Duodenal mucosa (tissue), 2 donors: ENCODE data around the gene WDR4.
"Not testable (repeated sequence)": the region's sequence is repeated elsewhere in the genome, so short reads cannot be mapped to it uniquely, and the experiment has no call there.

Experiments
- H3K27ac ChIP-seq: one replicate; pipeline ENCODE4 v1.7.0; 2013; ENCODE audit warnings: low read depth, low read length
- H3K27me3 ChIP-seq, 2 donors: one replicate each; pipeline ENCODE4 v1.7.0; 2013; ENCODE audit warnings: low read length in 2 of 2, control low read depth in 1 of 2; ENCODE audit not compliant: insufficient read depth in 2 of 2, control insufficient read depth in 1 of 2
- H3K36me3 ChIP-seq, 2 donors: one replicate each; pipeline ENCODE4 v1.7.0; 2013; ENCODE audit warnings: low read length in 2 of 2, control low read depth in 1 of 2; ENCODE audit not compliant: insufficient read depth in 2 of 2, control insufficient read depth in 1 of 2
- H3K4me1 ChIP-seq, 2 donors: one replicate each; pipeline ENCODE4 v1.7.0; 2013; ENCODE audit warnings: low read length in 2 of 2, control low read depth in 1 of 2; ENCODE audit not compliant: insufficient read depth in 2 of 2, control insufficient read depth in 1 of 2
- H3K4me3 ChIP-seq, 2 donors: one replicate each; pipeline ENCODE4 v1.7.0; 2013; ENCODE audit warnings: low read length in 2 of 2, low read depth in 1 of 2
- H3K9ac ChIP-seq, 2 donors: one replicate each; pipeline ENCODE4 v1.7.0; 2013; ENCODE audit warnings: low read length in 2 of 2, low read depth in 1 of 2
- H3K9me3 ChIP-seq, 2 donors: one replicate each; pipeline ENCODE4 v1.7.0; 2013; ENCODE audit warnings: low read length in 2 of 2, control low read depth in 1 of 2; ENCODE audit not compliant: control insufficient read depth in 1 of 2

WDR4 gene

DNA sequence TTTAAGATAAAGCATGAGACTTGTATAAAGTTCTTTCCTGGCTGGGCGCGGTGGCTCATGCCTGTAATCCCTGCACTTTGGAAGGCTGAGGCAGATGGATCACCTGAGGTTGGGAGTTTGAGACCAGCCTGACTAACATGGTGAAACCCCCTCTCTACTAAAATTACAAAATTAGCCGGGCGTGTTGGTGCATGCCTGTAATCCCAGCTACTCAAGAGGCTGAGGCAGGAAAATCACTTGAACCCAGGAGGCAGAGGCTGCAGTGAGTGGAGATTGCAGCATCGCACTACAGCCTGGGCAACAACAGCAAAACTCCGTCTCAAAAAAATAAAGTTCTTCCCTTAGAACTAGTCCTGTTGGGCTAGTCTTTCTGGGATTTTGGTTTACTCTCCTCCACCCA lies 32.6 kb upstream of the WDR4 start:
- not testable (repeated sequence) for H3K27ac ChIP-seq, H3K4me3 ChIP-seq, H3K4me1 ChIP-seq, H3K9ac ChIP-seq, H3K9me3 ChIP-seq, H3K27me3 ChIP-seq
- peaks cover 14 to 45% of the 10 kb centered on the region in 2 donors for H3K36me3 ChIP-seq

DNA sequence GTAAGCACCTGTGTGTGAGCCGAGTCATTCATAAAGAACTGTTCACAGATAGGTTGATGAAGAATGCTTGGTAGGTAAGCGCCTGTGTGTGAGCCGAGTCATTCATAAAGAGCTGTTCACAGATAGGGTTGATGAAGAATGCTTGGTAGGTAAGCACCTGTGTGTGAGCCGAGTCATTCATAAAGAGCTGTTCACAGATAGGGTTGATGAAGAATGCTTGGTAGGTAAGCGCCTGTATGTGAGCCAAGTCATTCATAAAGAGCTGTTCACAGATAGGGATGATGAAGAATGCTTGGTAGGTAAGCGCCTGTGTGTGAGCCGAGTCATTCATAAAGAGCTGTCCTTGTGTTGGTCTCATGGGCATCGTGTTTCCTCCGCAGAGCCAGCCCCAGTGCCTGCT lies 29.1 kb upstream of the WDR4 start:
- not testable (repeated sequence) for H3K27ac ChIP-seq, H3K4me1 ChIP-seq, H3K9me3 ChIP-seq, H3K27me3 ChIP-seq, H3K9ac ChIP-seq, H3K4me3 ChIP-seq
- H3K36me3 ChIP-seq: peaks cover 26 to 70% of the 10 kb centered on the region in 2 donors

DNA sequence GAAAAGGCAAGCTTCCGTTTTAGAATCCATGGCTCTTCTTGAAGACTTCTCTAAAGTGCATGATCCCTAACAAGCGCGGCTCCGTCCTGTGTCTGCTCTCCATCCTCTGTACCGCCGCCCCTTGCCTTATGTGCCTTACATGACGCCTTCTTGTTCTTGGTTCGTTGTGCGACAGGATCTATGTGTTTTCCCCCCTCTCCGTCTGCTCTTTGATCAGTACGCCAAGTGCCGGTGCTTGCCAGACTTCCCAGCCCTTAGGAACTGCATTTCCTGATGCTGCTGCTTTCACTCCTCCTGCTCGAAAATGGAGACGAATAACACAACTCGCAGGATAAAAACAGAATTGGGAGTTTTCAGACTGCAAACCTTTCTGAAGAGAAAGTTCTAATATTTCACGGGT lies 26.9 kb upstream of the WDR4 start:
- no peak overlapping the region for H3K4me3 ChIP-seq
- no peaks in the 10 kb centered on the region for H3K27me3 ChIP-seq
- H3K9me3 ChIP-seq: no peaks in the 10 kb centered on the region
- H3K36me3 ChIP-seq: peaks cover 35 to 77% of the 10 kb centered on the region in 2 donors
- H3K4me1 ChIP-seq: no peaks in the 10 kb centered on the region
- H3K9ac ChIP-seq: no peak overlapping the region
- H3K27ac ChIP-seq: no peak overlapping the region

- Histone ChIP-seq H3K9me3 (no peaks in the 10 kb centered on the region), H3K4me3 (no peak overlapping the region), H3K36me3 (peaks cover 33 to 74% of the 10 kb centered on the region in 2 donors), H3K27me3 (no peaks in the 10 kb centered on the region), H3K4me1 (no peaks in the 10 kb centered on the region), H3K9ac (no peak overlapping the region), H3K27ac (no peak overlapping the region)
These were observed 25.9 kb upstream of the WDR4 start for GRCh38 chr21:42905195-42905594.

GRCh38 chr21:42903817-42904216 lies 24.5 kb upstream of the WDR4 start:
- Histone ChIP-seq H3K9me3 (no peaks in the 10 kb centered on the region), H3K9ac (no peak overlapping the region), H3K27me3 (no peaks in the 10 kb centered on the region), H3K4me3 (no peak overlapping the region), H3K27ac (no peak overlapping the region), H3K36me3 (peaks cover 31 to 67% of the 10 kb centered on the region in 2 donors), H3K4me1 (no peaks in the 10 kb centered on the region)

DNA sequence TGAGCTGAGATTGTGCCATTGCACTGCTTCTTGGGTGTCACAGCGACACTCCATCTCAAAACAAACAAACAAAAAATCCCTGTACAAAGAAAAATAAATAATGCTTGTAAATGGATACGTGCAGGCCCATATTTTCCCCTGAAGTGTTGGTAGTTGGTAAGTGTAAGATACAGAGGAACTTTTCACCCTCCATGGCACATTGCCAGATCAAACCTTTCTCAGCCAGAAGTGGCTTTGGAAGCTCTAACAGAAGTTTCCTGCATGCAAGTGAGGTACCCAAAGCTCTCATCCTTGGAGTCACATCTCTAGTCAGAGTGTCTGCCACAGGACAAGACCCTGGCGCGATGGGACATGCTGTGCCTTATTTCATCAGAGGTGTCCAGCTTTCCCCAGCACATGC lies 21.1 kb upstream of the WDR4 start:
- Histone ChIP-seq H3K36me3 (peaks cover 32 to 62% of the 10 kb centered on the region in 2 donors), H3K27me3 (no peaks in the 10 kb centered on the region), H3K4me3 (no peak overlapping the region), H3K9ac (no peak overlapping the region), H3K27ac (no peak overlapping the region), H3K4me1 (no peaks in the 10 kb centered on the region), H3K9me3 (no peaks in the 10 kb centered on the region)

DNA sequence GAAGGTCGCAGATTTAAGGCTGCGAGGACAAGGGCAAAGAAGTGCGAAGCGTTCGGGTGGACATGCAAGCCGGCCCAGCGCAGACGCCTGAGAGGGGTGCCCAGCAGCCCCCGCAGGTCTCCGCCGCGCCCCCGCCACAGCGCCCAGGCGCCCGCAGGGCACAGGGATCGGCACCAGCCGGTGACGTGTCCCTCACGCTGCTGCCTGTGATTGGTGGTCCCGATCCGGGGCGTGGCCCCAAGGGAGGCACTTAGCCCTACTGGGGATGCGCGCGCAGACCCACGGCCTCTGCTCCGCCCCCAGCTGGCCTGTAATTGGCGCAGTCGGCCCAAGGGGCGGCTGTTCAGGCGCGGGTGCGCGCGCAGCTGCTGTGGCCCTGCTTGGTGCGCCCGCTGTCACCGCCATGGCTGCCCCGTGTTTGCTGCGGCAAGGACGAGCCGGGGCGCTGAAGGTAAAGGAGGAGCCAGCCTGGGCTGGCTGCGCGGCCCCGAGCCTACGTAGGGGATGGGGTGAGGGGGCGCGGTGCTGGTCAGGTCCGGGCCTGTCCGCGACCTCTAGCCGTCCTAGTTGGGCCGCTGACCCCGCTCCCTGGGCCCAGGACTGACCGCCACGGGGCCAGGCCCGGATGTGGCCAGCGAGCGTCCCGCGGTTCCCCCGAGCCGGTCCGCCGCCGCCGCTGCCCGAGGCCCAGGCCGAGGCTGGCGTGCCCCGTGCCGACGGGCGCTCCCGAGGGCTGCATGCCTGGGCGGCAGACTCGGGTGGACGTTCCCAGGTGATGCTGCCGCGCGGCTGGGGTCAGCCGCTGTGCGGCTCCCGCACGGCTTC lies 13.8 kb upstream of the WDR4 start, which contains the start of gene NDUFV3:
Gene NDUFV3 (plus strand): TSS at position 379 of the 825 bp plus-strand sequence. CDS start 25 bp downstream, at position 404.
- Histone ChIP-seq H3K4me3 (peak within 1 kb of the TSS; percentile 87 to 94), H3K9me3 (no peaks in the 10 kb centered on the region), H3K36me3 (peaks cover 10 to 14% of the 10 kb centered on the region in 2 donors), H3K4me1 (peaks cover 0 to 7% of the 10 kb centered on the region in 2 donors), H3K27me3 (no peaks in the 10 kb centered on the region), H3K27ac (peak within 1 kb of the TSS; percentile 85), H3K9ac (peak within 1 kb of the TSS; percentile 92 to 95)

DNA sequence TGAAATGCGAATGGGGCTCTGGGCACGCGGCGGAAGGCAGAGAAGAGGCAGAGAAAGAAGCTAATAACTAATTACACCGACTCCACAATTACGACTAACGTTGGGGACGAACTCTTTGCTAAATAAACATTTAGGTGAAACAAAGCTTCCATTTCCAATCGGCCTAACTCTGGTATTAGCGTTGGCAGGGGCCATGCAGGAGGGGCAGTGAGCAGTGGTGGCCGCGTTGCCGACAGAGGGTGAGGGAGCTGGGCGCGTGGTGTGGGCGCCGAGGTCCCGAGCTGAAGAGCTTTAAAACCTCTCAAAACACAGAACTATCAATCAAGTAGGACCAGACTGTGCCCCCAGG lies 13.2 kb upstream of the WDR4 start:
- H3K9me3 ChIP-seq: no peaks in the 10 kb centered on the region
- peak overlapping the region; percentile 85 for H3K27ac ChIP-seq
- H3K4me3 ChIP-seq: peak overlapping the region; percentile 78 to 87
- H3K9ac ChIP-seq: peak overlapping the region; percentile 92 to 95
- no peaks in the 10 kb centered on the region for H3K27me3 ChIP-seq
- H3K4me1 ChIP-seq: peaks cover 0 to 7% of the 10 kb centered on the region in 2 donors
- H3K36me3 ChIP-seq: peaks cover 8% of the 10 kb centered on the region in 2 donors

GRCh38 chr21:42887326-42887725 lies 8.0 kb upstream of the WDR4 start:
- Histone ChIP-seq H3K9ac (no peak overlapping the region), H3K4me3 (no peak overlapping the region), H3K27ac (no peak overlapping the region), H3K9me3 (no peaks in the 10 kb centered on the region), H3K4me1 (peaks cover 0 to 1% of the 10 kb centered on the region in 2 donors), H3K36me3 (no peaks in the 10 kb centered on the region), H3K27me3 (no peaks in the 10 kb centered on the region)

DNA sequence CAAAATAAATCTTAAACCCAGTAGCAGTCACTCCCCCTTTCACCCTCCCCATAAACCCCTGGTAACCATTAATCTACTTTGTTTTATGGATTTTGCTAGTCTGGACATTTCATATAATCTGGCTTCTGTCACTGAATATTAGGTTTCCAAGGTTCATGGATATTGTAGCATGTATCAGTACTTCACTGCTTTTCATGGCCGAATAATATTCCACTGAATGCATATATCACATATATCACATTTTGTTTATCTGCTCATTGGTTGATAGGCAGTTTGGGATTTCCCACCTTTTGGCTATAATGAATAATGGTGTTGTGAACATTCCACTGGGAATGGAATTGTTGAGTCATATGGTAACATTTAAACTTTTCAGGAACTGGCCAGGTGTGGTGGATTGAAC lies 4.6 kb upstream of the WDR4 start:
- Histone ChIP-seq H3K9ac (no peak overlapping the region), H3K27me3 (no peaks in the 10 kb centered on the region), H3K27ac (no peak overlapping the region), H3K4me1 (peaks cover 7% of the 10 kb centered on the region in 2 donors), H3K9me3 (no peaks in the 10 kb centered on the region), H3K36me3 (no peaks in the 10 kb centered on the region), H3K4me3 (no peak overlapping the region)
